Measurements from ENCODE around the gene FASN. TPM values are rescaled to one million over a fixed set of nuclear protein-coding genes. Genes with fewer than 3 reads are reported as not detected.

Gene FASN
- total and polyA plus RNA-seq, 2 donors (not counting 1 experiment from before 2014, with no cell fraction given), result 36.8 to 242 TPM

DNA sequence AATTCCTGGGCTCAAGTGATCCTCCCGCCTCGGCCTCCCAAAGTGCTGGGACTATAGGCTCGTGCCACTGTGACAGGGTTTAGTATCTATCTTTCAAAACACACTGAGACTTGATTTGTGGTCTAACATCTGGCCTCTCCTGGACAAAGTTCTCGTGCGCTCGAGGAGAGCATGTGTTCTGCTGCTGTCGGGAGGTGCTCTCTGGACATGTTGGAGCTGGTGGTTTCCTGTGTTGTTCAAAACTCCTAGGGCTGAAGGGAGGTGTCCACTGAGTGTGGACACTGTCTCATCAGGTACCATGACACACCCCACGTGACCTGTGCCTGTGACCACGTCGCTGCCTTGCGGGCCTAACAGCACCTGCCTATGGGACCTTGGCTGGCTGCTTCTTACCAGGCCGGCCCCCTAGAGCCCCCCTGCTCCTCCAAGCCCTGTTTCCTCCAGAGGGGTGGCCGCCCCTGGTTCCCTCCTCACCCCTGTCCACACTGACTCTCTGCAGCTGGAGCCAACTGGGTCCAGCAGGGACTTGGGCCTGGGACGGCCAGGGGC lies 52.0 kb downstream of the FASN start:
- Histone ChIP-seq H3K4me1 (ENCODE audit: control insufficient read depth, extremely low read depth, insufficient read depth, low read length) (peaks cover 3% of the 10 kb centered on the region), H3K79me2 (ENCODE audit: control insufficient read depth, insufficient read depth, low read length) (peaks cover 2% of the 10 kb centered on the region), H3K27me3 (ENCODE audit: control insufficient read depth, insufficient read depth, low read length) (no peaks in the 10 kb centered on the region), H3K9me3 (ENCODE audit: control insufficient read depth, insufficient read depth, low read depth, low read length) (no peaks in the 10 kb centered on the region), H3K4me3 (replicated peaks in 1 of 4; ENCODE audit: control extremely low read depth in 1 of 4, insufficient read depth in 1 of 4, low read depth in 3 of 4, low read length in 4 of 4) (no peak overlapping the region), H3K4me2 (ENCODE audit: extremely low read depth, insufficient read depth, low read length) (no peak overlapping the region), H4K20me1 (ENCODE audit: control insufficient read depth, extremely low read depth, insufficient read depth, low read length) (no peaks in the 10 kb centered on the region), H3K9ac (ENCODE audit: insufficient read depth, low read length) (no peak overlapping the region), H3K36me3 (ENCODE audit: control insufficient read depth, insufficient read depth, low read length) (peaks cover 22% of the 10 kb centered on the region), H3K27ac (ENCODE audit: insufficient read depth, low read length) (no peak overlapping the region), H2AFZ (ENCODE audit: low read length) (no peak overlapping the region)
- TF ChIP-seq EZH2 (IDR thresholded peaks at IDR 0.05; ENCODE audit: low read length, missing control alignments), result no peak
- TF ChIP-seq, protein P1, sequence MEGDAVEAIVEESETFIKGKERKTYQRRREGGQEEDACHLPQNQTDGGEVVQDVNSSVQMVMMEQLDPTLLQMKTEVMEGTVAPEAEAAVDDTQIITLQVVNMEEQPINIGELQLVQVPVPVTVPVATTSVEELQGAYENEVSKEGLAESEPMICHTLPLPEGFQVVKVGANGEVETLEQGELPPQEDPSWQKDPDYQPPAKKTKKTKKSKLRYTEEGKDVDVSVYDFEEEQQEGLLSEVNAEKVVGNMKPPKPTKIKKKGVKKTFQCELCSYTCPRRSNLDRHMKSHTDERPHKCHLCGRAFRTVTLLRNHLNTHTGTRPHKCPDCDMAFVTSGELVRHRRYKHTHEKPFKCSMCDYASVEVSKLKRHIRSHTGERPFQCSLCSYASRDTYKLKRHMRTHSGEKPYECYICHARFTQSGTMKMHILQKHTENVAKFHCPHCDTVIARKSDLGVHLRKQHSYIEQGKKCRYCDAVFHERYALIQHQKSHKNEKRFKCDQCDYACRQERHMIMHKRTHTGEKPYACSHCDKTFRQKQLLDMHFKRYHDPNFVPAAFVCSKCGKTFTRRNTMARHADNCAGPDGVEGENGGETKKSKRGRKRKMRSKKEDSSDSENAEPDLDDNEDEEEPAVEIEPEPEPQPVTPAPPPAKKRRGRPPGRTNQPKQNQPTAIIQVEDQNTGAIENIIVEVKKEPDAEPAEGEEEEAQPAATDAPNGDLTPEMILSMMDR (conservative IDR thresholded peaks at IDR 0.05 in 1 of 2, IDR thresholded peaks at IDR 0.05 in 1 of 2; ENCODE audit: low read depth in 1 of 2, low read length in 2 of 2), result no peak
- DNase-seq (ENCODE audit: low read depth in 2 of 2), result no peak

DNA sequence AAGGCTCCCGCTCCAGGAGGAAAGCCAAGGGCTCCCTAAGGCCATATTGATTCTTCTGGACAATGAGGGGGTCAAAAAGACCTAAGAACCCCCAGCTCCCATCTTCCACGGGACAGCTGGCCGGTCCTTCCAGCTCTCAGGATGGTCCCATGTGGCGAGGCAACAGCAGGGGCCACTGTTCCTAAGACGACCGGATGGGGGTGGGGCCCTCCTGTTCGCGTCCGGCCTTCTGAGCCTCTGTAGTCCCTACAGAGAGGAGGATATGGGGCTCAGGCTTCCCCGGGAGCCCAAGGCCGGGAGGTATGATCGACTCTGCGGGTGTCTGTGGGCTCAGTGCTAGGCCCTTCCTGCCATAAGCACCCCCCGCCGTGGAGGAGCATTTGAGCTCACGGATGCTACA lies 54.5 kb downstream of the FASN start:
- H4K20me1 ChIP-seq (ENCODE audit: control insufficient read depth, extremely low read depth, insufficient read depth, low read length), result no peaks in the 10 kb centered on the region
- H3K79me2 ChIP-seq (ENCODE audit: control insufficient read depth, insufficient read depth, low read length), result no peaks in the 10 kb centered on the region
- no peaks in the 10 kb centered on the region for H3K4me1 ChIP-seq (ENCODE audit: control insufficient read depth, extremely low read depth, insufficient read depth, low read length)
- H3K27ac ChIP-seq (ENCODE audit: insufficient read depth, low read length), result no peak overlapping the region
- H3K4me2 ChIP-seq (ENCODE audit: extremely low read depth, insufficient read depth, low read length), result no peak overlapping the region
- no peaks in the 10 kb centered on the region for H3K27me3 ChIP-seq (ENCODE audit: control insufficient read depth, insufficient read depth, low read length)
- H2AFZ ChIP-seq (ENCODE audit: low read length), result no peak overlapping the region
- no peak overlapping the region for H3K9ac ChIP-seq (ENCODE audit: insufficient read depth, low read length)
- peaks cover 7% of the 10 kb centered on the region for H3K36me3 ChIP-seq (ENCODE audit: control insufficient read depth, insufficient read depth, low read length)
- no peaks in the 10 kb centered on the region for H3K9me3 ChIP-seq (ENCODE audit: control insufficient read depth, insufficient read depth, low read depth, low read length)
- DNase-seq (ENCODE audit: low read depth in 2 of 2), result no peak
- TF ChIP-seq, protein P1 (conservative IDR thresholded peaks at IDR 0.05 in 1 of 2, IDR thresholded peaks at IDR 0.05 in 1 of 2; ENCODE audit: low read depth in 1 of 2, low read length in 2 of 2), result no peak
- TF ChIP-seq EZH2 (IDR thresholded peaks at IDR 0.05; ENCODE audit: low read length, missing control alignments), result no peak
- H3K4me3 ChIP-seq (replicated peaks in 1 of 4; ENCODE audit: control extremely low read depth in 1 of 4, insufficient read depth in 1 of 4, low read depth in 3 of 4, low read length in 4 of 4), result no peak overlapping the region

DNA sequence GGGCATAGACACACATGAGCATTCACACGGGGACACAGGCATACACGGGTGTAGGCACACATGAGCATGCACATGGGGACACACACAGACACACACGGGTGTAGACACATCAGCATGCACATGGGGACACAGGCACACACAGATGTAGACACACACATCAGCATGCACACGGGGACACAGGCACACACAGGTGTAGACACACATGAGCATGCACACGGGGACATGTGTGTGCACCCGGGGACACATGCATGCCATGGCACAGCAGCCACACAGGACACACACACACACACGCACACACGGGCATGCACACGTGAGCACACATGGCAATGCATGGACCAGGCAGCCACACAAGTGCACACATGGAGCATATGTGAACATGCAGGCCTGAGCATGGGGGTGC lies 55.4 kb downstream of the FASN start:
- no peak for DNase-seq (ENCODE audit: low read depth in 2 of 2)
- H4K20me1 ChIP-seq (ENCODE audit: control insufficient read depth, extremely low read depth, insufficient read depth, low read length), result no peaks in the 10 kb centered on the region
- no peak overlapping the region for H2AFZ ChIP-seq (ENCODE audit: low read length)
- no peak overlapping the region for H3K4me2 ChIP-seq (ENCODE audit: extremely low read depth, insufficient read depth, low read length)
- H3K36me3 ChIP-seq (ENCODE audit: control insufficient read depth, insufficient read depth, low read length), result peaks cover 3% of the 10 kb centered on the region
- H3K4me3 ChIP-seq (replicated peaks in 1 of 4; ENCODE audit: control extremely low read depth in 1 of 4, insufficient read depth in 1 of 4, low read depth in 3 of 4, low read length in 4 of 4), result no peak overlapping the region
- no peaks in the 10 kb centered on the region for H3K79me2 ChIP-seq (ENCODE audit: control insufficient read depth, insufficient read depth, low read length)
- H3K9me3 ChIP-seq (ENCODE audit: control insufficient read depth, insufficient read depth, low read depth, low read length), result no peaks in the 10 kb centered on the region
- H3K27ac ChIP-seq (ENCODE audit: insufficient read depth, low read length), result no peak overlapping the region
- peaks cover 2% of the 10 kb centered on the region for H3K4me1 ChIP-seq (ENCODE audit: control insufficient read depth, extremely low read depth, insufficient read depth, low read length)
- TF ChIP-seq EZH2 (IDR thresholded peaks at IDR 0.05; ENCODE audit: low read length, missing control alignments), result no peak
- TF ChIP-seq, protein P1 (conservative IDR thresholded peaks at IDR 0.05 in 1 of 2, IDR thresholded peaks at IDR 0.05 in 1 of 2; ENCODE audit: low read depth in 1 of 2, low read length in 2 of 2), result no peak
- H3K27me3 ChIP-seq (ENCODE audit: control insufficient read depth, insufficient read depth, low read length), result no peaks in the 10 kb centered on the region
- H3K9ac ChIP-seq (ENCODE audit: insufficient read depth, low read length), result no peak overlapping the region
